ENCODE data around the gene WWC2.

DNA sequence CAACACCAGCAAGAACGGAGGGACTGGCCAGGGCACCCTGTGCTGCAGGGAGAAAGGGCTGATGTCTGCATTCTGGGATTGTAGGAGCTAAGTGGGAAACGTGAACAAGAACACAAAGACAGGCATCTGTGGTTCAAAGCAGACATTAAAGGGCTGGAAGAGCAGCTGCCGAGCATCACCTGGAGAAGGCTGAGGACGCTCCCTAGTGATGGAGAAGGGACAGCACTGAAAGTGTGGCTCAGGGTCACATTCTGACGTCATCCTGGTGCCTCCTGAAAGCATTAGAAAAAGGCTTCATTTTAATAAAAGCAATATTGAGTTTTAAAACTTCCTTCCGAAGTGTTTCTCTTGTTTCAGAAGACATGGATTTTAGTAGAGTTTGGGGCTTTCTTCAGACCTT lies 158.8 kb downstream of the WWC2 start:
- TF ChIP-seq, protein P1, sequence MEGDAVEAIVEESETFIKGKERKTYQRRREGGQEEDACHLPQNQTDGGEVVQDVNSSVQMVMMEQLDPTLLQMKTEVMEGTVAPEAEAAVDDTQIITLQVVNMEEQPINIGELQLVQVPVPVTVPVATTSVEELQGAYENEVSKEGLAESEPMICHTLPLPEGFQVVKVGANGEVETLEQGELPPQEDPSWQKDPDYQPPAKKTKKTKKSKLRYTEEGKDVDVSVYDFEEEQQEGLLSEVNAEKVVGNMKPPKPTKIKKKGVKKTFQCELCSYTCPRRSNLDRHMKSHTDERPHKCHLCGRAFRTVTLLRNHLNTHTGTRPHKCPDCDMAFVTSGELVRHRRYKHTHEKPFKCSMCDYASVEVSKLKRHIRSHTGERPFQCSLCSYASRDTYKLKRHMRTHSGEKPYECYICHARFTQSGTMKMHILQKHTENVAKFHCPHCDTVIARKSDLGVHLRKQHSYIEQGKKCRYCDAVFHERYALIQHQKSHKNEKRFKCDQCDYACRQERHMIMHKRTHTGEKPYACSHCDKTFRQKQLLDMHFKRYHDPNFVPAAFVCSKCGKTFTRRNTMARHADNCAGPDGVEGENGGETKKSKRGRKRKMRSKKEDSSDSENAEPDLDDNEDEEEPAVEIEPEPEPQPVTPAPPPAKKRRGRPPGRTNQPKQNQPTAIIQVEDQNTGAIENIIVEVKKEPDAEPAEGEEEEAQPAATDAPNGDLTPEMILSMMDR (IDR thresholded peaks at IDR 0.05; ENCODE audit: low read depth, low read length), result peak; percentile 19; the same call in 1 of the 2 replicates
- TF ChIP-seq EZH2phosphoT487 (IDR thresholded peaks at IDR 0.05; ENCODE audit: low read depth), result no peak
